H1 (cell line): ENCODE results near the gene ZNF598. TPM values are rescaled to one million over a fixed set of nuclear protein-coding genes. Genes with fewer than 3 reads are reported as not detected.

ENCODE experiments used
- BCL11A ChIP-seq, 2 experiments: IDR thresholded peaks; one replicate each; pipeline ENCODE4 v1.6.1; 2011; ENCODE audit warnings: low read depth in 2 of 2, low read length in 2 of 2, mild to moderate bottlenecking in 2 of 2
- BRCA1 ChIP-seq: IDR thresholded peaks from 2 replicates; pipeline ENCODE4 v1.6.1; 2012; ENCODE audit warnings: low read depth, low read length, improper control_type of control experiment
- CHD1 ChIP-seq: IDR thresholded peaks from 2 replicates; pipeline ENCODE4 v1.6.1; 2012; ENCODE audit warnings: low read depth, low read length, improper control_type of control experiment
- CREB1 ChIP-seq: IDR thresholded peaks from 2 replicates; pipeline ENCODE4 v1.6.1; 2012; ENCODE audit warnings: inconsistent platforms
- EP300 ChIP-seq, 2 experiments: IDR thresholded peaks; 1 replicate in 1 of 2; 2 replicates in 1 of 2; pipeline ENCODE4 v1.6.1; 2011 to 2012; ENCODE audit warnings: low read depth in 2 of 2, low read length in 2 of 2, mild to moderate bottlenecking in 2 of 2, borderline replicate concordance in 1 of 2, inconsistent platforms in 1 of 2, moderate library complexity in 1 of 2
- EZH2 ChIP-seq: fragments of 200-600 bp; sonication (generic); IDR thresholded peaks from 2 replicates; pipeline ENCODE4 v1.7.1; 2012; ENCODE audit warnings: low read depth, mild to moderate bottlenecking, moderate library complexity, low read length, inconsistent platforms; ENCODE audit not compliant: severe bottlenecking
- GABPA ChIP-seq: IDR thresholded peaks from 2 replicates; pipeline ENCODE4 v1.6.1; 2011; ENCODE audit warnings: mild to moderate bottlenecking, low read length, moderate library complexity, borderline replicate concordance; ENCODE audit not compliant: insufficient read depth
- HDAC6 ChIP-seq: IDR thresholded peaks from one replicate; pipeline ENCODE4 v1.7.1; 2012; ENCODE audit warnings: low read depth, mild to moderate bottlenecking, inconsistent platforms, low read length, moderate library complexity
- JUND ChIP-seq: IDR thresholded peaks from 2 replicates; pipeline ENCODE4 v1.6.1; 2011; ENCODE audit warnings: mild to moderate bottlenecking, improper control_type of control experiment, low read length
- KDM5A ChIP-seq: fragments of 200-600 bp; IDR thresholded peaks from 2 replicates; pipeline ENCODE4 v1.7.1; 2012; ENCODE audit warnings: mild to moderate bottlenecking, low read length, inconsistent platforms, mixed read lengths
- MAFK ChIP-seq: IDR thresholded peaks from 2 replicates; pipeline ENCODE4 v1.6.1; 2012; ENCODE audit warnings: low read depth, mild to moderate bottlenecking, improper control_type of control experiment, low read length
- PHF8 ChIP-seq: fragments of 200-600 bp; sonication (generic); conservative IDR thresholded peaks from 2 replicates; pipeline ENCODE4 v1.7.1; 2012; ENCODE audit warnings: low read depth, mild to moderate bottlenecking, inconsistent platforms, low read length, moderate library complexity
- POLR2A ChIP-seq, 2 experiments: IDR thresholded peaks; 1 replicate in 1 of 2; 2 replicates in 1 of 2; pipeline ENCODE4 v1.6.1; 2011; ENCODE audit warnings: low read depth in 2 of 2, low read length in 2 of 2, mild to moderate bottlenecking in 2 of 2; ENCODE audit errors: control extremely low read depth in 1 of 2
- POU5F1 ChIP-seq: IDR thresholded peaks from 2 replicates; pipeline ENCODE4 v1.6.1; 2011; ENCODE audit warnings: low read depth, mild to moderate bottlenecking, low read length, moderate library complexity
- RBBP5 ChIP-seq: IDR thresholded peaks from 2 replicates; pipeline ENCODE4 v1.7.1; 2012; ENCODE audit warnings: low read depth, mild to moderate bottlenecking, inconsistent platforms, low read length, moderate library complexity, borderline replicate concordance
- RFX5 ChIP-seq: IDR thresholded peaks from 2 replicates; pipeline ENCODE4 v1.6.1; 2011; ENCODE audit warnings: low read depth, low read length, improper control_type of control experiment, borderline replicate concordance
- RNF2 ChIP-seq: fragments of 200-900, 300-1000 bp; sonication (generic); IDR thresholded peaks from 2 replicates; pipeline ENCODE4 v1.7.1; 2016; ENCODE audit warnings: borderline replicate concordance, low read depth, mild to moderate bottlenecking, antibody characterized with exemption, low read length; ENCODE audit not compliant: poor library complexity, severe bottlenecking; ENCODE audit errors: missing control alignments
- SUZ12 ChIP-seq: fragments of 200-600 bp; sonication (generic); IDR thresholded peaks from 2 replicates; pipeline ENCODE4 v1.6.1; 2012; ENCODE audit warnings: mild to moderate bottlenecking, inconsistent platforms, low read length, moderate library complexity, mixed read lengths
- TEAD4 ChIP-seq: IDR thresholded peaks from 2 replicates; pipeline ENCODE4 v1.6.1; 2012; ENCODE audit warnings: low read depth, low read length, inconsistent platforms, mixed read lengths
- polyA plus RNA-seq, 7 experiments: library from polyadenylated mRNA; depleted of rRNA in 3 of 7; stranded (reverse) in 5 of 7; unstranded in 2 of 7; fragments of >200 nt in 5 of 7; fragments of 200-250 nt in 2 of 7; gene quantifications; 1 replicate in 5 of 7; 2 replicates in 1 of 7; 4 replicates in 1 of 7; pipeline versions ENCODE4 v1.2.1 to v1.2.3, GENCODE V29; 2011 to 2013; ENCODE audit warnings: missing spikeins in 2 of 7, mixed read lengths in 2 of 7
- total RNA-seq: library from RNA; stranded (reverse); fragmentation: NEBNext Ultra II Directional; extraction: Animal tissue kit (Norgen Biotek cat#: 25700); gene quantifications from 2 replicates; pipeline ENCODE4 v1.2.1, GENCODE V29; 2021

ZNF598 gene
- total and polyA plus RNA-seq, 2 of the 8 experiments (the other 6 are each of a cell fraction or from before 2014, with no cell fraction given), result 29.3 to 47.6 TPM

DNA sequence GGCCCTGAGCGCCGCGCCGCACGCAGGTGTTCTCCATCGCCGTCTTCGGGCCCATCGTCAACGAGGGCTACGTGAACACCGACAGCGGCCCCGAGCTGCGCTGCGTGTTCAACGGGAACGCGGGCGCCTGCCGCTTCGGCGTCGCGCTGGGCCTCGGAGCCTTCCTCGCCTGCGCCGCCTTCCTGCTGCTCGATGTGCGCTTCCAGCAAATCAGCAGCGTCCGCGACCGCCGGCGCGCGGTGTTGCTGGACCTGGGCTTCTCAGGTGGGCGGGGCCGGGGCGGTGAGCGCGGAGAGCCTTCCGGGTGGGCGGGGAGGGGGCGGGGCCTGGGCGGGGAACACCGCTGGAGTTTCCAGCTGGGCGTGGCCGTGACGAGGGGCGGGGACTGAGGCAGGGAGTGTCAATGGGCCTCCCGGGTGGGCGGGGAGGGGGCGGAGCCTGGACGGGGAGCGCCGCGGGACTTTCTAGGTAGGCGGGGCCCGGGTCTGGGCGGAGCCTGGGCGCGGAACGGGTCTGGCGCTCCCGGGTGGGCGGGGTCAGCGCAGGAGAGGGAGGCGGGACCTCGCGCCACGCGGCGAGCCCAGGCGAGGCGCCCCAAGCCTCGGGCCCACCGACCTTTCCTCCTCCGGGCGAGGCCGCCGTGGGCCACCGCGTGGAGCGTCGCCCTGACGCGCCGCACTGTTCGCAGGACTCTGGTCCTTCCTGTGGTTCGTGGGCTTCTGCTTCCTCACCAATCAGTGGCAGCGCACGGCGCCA is 17.5 kb downstream of the ZNF598 start (continued):
- TF ChIP-seq RBBP5 (no peak; the same call in none of the 2 replicates), GABPA (0 out of 2 replicates have a peak, but pooled peaks have one; percentile 24), POU5F1 (no peak), HDAC6 (no peak), EZH2 (no peak), BRCA1 (no peak), JUND (no peak), SUZ12 (no peak), MAFK (no peak), POLR2A (IDR thresholded peaks at IDR 0.05; ENCODE audit: control extremely low read depth in 1 of 2, low read depth in 2 of 2, low read length in 2 of 2) (peak in 1 of 2 experiments; percentile 88; a peak in 2 of 3 replicates), CHD1 (no peak), RNF2 (no peak), TEAD4 (no peak), RFX5 (no peak), EP300 (IDR thresholded peaks at IDR 0.05; ENCODE audit: borderline replicate concordance in 1 of 2, low read depth in 2 of 2, low read length in 2 of 2) (no peak), BCL11A (IDR thresholded peaks at IDR 0.05; ENCODE audit: low read depth in 2 of 2, low read length in 2 of 2) (no peak), CREB1 (peak; percentile 37), PHF8 (peak; percentile 97), KDM5A (no peak)
